NCI-H1092 (cell line): ENCODE results near the gene ANKRD44.
"Not testable (repeated sequence)": the region's sequence is repeated elsewhere in the genome, so short reads cannot be mapped to it uniquely, and the experiment has no call there.

Experiments
- DNase-seq: peaks from one replicate; lab custom pipeline; 2025; lab: John Stamatoyannopoulos, UW

The ANKRD44 gene

GRCh38 chr2:197030090-197030489, 280.5 kb downstream of the ANKRD44 start:
- no peak for DNase-seq

GRCh38 chr2:197028633-197029032, 281.9 kb downstream of the ANKRD44 start:
- DNase-seq, result no peak

- no peak for DNase-seq
Observed at GRCh38 chr2:197028230-197028629, 282.4 kb downstream of the ANKRD44 start.

- DNase-seq, result no peak
Observed at GRCh38 chr2:197024206-197024605, 286.4 kb downstream of the ANKRD44 start.

GRCh38 chr2:197020921-197021320, 289.7 kb downstream of the ANKRD44 start:
- DNase-seq, result not testable (repeated sequence)

- DNase-seq, result no peak
Observed at GRCh38 chr2:197013098-197013497, 297.5 kb downstream of the ANKRD44 start.

- DNase-seq, result peak; percentile 26
Observed at GRCh38 chr2:197011801-197012641, 298.6 kb downstream of the ANKRD44 start.

- no peak for DNase-seq
Observed at GRCh38 chr2:197011021-197011417, 299.6 kb downstream of the ANKRD44 start.

- no peak for DNase-seq
Observed at GRCh38 chr2:197010200-197011020, 300.2 kb downstream of the ANKRD44 start.

- DNase-seq, result not testable (repeated sequence)
Observed at GRCh38 chr2:197008741-197009341, 301.7 kb downstream of the ANKRD44 start.

GRCh38 chr2:197007716-197008628, 302.6 kb downstream of the ANKRD44 start:
- no peak for DNase-seq

- DNase-seq, result no peak
Observed at GRCh38 chr2:197001921-197002320, 308.7 kb downstream of the ANKRD44 start.

GRCh38 chr2:196995757-196996314, 314.7 kb downstream of the ANKRD44 start:
- DNase-seq, result no peak

- no peak for DNase-seq
Observed at GRCh38 chr2:196994764-196995163, 315.8 kb downstream of the ANKRD44 start.

GRCh38 chr2:196993617-196994016, 317.0 kb downstream of the ANKRD44 start:
- DNase-seq, result no peak

GRCh38 chr2:196992466-196992865, 318.1 kb downstream of the ANKRD44 start:
- no peak for DNase-seq

GRCh38 chr2:196990788-196991461, 319.7 kb downstream of the ANKRD44 start:
- DNase-seq, result no peak

GRCh38 chr2:196990092-196990491, 320.5 kb downstream of the ANKRD44 start:
- DNase-seq, result no peak

GRCh38 chr2:196989496-196989895, 321.1 kb downstream of the ANKRD44 start:
- DNase-seq, result no peak

- no peak for DNase-seq
Observed at GRCh38 chr2:196988639-196989038, 321.9 kb downstream of the ANKRD44 start.
